HG03103 (cell line): ENCODE results near the gene NCOA6.

Experiments used
- ATAC-seq: cut with Tn5 transposase; IDR thresholded peaks from one replicate; pipeline ENCODE4 v1.9.1; 2021; ENCODE audit warnings: low read depth; ENCODE audit not compliant: unreplicated experiment

The NCOA6 gene

DNA sequence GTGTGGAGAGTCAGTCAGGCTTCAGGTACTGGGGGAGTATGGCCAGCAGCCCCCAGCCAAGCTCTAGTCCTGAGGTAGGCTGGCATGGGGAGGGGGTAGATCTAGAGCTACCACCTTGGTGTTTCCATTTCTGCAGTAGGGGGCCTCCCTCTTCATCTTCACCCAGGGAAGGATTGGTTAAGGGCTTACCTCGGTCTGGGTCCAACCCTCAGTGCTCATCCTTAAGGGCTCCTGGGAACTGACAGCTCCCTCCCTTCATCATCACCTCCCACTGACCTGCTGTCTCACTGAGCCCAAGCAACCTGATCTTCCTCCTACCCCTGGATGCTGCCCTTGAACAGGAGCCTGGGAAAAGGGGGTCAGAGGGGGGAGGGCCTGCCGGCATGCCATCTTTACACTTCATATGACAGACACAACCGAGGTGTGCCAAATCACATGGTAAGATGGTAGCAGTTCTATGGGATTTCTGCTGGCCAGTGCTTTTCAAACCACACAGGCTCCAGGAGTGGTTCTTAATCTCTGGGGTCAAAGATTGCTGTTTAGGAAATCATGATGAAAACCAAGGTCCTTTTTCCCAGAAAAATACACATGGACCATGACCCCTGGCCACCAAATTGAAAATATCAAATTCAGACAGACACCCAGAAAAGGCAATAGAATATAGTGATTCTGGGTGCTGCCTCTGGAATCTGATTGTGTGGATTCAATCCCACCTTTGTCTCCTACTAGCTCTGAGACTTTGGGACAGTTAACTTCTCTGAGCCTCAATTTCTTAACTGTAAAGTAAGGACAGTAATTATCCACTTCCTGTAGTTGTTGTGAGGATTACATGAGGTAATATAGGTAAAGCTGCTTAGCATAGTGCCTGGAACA, 118.3 kb downstream of the NCOA6 start:
- no peak for ATAC-seq

DNA sequence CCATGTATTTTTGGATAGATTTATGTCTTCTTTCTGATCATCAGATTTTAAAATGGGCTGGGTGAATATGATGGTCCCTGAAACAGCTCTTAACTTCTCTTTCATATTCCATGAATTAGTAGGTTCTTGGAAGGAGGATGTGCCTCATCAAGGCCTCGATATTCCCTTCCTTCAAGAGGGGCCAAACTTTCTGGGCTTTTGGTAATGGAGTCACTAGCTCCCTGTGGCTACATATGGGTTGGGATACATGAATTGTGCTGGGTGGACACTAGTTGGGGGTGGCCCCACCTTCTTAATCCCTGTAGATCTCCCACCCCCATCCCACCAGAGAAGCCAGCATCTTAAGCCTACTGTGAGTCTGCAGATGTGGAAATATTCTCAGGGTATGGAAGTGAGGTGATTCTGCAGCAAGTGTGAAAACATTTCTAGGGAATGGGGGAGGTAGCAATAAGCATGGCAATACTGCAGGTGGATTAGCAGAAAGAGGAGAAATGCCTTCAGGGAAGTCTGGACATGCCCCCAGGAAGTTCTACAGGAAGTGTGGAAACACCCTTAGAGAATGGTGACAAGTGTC, 119.1 kb downstream of the NCOA6 start:
- no peak for ATAC-seq

DNA sequence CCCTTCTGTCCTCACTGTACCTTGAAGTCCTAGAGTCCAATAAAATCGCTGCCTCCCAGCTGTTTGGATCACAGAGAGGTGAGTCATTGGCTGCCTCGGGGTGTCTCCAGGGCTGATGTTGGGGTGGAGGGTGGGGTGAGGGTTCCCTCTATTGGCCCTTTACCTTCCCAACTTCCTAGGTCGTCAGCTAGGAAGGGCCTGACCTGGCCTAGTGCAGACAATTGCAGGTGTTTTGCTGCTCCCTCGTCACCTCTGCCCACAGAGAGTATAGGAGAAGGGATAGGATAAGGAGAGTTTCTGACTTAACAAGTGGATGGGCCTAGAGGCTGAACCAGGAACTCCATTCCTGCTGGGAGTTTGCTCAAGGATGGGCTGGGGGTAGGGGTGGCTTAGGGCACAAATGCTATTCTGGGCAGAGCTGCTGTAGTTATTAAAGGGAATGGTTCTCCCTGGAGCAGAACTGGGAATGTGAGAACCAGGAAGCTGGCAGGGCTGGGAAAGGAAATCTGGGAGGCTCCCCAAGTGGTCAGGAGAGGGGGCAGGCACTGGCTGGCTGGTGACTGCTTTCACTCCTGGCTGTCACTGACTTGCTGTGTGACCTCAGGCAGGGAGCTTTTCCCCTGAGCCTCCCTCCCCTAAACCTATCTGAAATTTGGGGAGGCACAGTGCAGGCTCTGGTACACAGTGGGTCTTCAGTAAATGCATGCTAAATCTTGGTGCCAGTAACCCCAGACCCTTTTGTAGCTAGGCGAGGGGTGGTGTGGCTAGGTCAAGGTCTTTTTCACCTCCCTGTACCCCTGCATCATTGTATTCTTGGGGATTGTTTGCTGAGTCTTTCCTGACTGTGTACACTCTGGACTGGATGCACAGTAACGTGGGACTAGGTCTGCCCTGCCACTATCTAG, 119.8 kb downstream of the NCOA6 start:
- no peak for ATAC-seq

DNA sequence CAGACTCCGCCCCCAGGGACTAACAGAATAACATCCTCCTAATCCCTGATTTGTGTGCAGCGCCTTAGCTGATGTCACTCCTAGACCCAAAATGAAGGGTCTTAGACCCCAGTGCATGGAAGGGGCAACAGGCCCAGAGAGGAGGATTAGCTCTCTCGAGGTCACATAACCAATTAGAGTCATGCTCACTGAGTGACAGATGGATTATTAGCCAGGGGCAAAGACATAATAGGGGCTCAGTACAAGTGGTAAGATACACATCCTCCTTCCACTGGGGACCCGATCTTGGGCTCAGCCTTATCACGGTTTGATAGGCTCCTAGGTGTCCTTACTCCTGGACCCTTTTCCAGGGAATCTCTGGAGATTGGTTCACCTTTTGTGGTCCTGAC, 120.4 kb downstream of the NCOA6 start:
- no peak for ATAC-seq

DNA sequence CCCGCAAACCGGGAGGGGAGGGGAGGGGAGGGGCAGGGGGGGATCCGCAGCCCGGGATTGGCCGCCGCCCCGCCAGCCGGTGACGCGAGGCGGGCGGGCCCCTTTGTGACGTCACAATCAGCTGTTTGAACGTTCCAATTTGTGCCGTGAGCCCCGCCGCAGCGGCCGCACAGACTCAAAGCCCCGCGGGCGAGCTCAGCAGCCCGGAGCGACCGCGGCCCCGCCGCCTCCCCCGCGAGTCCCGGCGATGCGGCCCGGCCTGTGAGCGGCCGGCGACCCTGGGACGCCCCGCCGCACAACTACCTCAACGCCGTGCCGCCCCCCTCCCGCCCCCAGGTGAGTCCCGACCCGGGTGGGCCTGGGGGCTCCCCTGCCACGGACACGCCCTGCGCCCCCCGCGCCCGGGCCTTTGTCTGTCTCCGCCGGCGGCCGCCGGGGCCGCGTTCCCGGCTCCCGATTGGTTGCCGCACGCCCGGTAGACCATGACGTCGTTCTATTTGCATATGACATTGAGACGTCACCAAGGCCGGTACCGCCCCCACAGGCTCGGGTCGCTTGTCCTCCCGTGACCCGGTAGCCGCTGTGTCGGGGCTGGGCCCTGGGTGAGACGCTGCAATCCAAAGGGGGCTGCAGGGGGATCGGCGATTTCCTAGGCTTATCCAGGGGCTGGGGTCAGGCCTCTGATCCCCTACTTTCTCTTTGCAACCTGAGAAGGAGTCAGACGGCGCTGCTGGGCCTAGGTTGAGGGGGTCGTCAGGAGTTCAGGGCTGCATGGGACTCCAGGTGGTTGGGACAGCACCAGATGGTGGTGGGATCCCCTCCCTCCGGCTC, 121.1 kb downstream of the NCOA6 start, which contains the start of gene TP53INP2:
Gene TP53INP2 (plus strand): TSS at position 168 of the 831 bp plus-strand sequence. CDS start 4,396 bp downstream, outside the sequence.
- peak; percentile 41 for ATAC-seq

DNA sequence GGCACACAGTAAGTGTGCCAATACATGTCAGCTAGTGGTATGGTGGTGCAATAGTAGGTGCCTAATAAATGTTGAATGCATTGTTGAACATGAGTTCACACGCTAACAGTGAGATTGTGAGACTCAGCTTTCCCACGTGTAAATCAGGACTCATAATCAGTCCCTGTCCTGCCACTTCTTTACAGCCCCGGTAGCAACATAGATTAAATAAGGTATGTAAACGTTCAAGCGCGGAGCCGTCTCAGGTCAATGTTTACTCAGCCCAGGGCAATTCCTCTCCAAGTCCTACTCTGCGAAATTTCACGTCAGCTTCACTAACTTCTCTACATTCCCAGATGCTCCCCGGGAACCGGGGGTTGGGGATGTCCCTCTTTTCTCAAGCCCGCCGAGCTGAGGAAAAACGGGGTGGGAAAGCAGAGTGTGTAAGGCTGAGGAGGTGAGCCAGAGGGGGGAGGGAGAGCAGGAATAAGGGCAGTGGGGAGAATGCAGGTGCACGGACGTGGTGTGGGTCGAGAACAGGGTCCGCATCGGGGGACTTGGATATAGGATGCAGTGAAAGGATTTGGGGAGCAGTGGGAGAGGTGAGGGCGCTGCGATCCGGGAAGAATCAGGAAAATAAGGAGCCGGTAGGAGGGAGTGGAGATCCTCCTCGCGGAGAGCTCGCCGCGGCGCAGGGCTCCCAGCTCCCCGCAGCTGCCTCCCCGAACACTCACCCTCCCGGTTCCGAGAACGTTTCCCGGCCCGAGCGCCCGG, 121.9 kb downstream of the NCOA6 start:
- no peak for ATAC-seq

DNA sequence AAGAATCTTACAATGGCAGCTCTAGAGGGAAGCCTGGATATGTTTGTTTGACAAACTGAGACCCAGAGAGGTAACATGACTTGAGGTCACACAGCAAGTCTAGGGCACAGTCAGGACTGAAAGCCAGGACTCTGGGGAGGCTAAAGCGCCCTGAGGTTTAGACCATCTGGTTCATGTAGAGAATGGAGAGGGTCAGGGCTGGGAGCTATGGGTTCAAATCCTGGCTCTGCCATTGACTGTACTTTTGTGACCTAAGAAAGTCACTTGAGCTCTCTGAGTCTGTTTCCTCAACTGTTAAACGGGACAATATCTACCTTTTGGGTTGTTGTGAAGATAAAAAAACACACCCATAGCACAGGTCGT, 122.4 kb downstream of the NCOA6 start:
- ATAC-seq, result no peak

DNA sequence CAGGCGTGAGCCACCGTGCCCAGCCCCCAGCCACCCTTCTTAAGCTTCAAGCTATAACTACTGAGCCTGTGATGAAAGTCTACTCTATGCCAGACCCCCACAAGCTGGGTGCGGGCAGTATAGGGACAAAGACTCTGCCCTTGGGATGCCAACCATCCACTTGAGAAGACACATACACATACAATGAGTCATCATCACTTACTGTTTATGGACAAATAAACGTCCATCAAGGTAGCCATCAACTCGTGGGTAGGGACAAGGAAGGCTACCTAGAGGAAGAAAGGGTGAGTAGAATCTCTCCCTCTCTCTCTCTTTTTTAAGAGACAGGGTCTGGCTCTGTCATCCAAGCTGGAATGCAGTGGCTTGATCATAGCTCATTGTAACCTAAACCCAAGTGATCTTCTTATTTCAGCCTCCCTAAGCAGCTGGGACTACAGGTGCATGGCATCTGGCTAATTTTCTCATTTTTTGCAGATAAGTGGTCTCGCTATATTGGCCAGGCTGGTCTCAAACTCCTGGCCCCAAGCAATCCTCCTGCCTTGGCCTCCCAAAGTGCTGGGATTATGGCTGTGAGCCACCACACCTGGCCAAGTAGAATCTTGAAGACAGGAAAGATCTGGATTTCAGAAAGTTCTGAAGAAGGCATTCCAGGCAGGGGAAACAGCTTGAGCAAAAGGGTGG, 123.9 kb downstream of the NCOA6 start:
- ATAC-seq, result no peak

DNA sequence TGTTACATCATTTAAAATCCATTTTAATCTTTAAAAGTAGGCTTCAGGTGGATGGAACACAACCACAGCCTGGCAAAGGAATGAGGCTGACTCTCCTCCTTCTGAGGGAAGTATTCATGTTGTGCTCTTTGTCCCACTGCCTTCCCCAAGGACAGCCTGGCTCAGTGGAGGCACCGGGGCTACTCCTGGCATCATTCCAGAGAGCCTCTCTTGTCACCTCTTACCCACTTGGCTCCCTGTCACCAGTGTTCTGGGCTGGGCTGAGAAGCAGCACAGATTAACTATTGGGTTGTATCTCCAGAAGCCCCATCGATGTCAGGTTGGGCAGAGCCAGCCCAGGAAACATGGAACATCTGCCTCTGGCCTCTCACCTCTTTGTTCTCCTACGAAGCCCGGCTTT, 132.0 kb downstream of the NCOA6 start:
- no peak for ATAC-seq

DNA sequence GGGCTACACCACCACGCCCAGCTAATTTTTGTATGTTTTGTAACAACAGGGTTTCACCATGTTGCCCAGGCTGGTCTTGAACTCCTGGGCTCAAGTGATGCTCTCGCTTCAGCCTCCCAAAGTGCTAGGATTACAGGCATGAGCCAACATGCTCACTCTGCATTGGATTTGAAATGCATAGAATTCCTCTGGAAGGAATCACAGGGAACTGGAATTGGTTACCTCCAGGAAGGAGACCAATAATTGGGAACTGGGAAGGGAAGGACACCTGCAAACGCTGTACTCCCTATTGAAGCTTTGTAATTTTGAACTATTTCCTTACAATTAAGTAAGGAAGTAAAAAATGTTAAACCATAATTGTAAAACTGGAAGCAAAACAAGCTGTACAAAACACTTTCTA, 133.6 kb downstream of the NCOA6 start:
- ATAC-seq, result no peak

DNA sequence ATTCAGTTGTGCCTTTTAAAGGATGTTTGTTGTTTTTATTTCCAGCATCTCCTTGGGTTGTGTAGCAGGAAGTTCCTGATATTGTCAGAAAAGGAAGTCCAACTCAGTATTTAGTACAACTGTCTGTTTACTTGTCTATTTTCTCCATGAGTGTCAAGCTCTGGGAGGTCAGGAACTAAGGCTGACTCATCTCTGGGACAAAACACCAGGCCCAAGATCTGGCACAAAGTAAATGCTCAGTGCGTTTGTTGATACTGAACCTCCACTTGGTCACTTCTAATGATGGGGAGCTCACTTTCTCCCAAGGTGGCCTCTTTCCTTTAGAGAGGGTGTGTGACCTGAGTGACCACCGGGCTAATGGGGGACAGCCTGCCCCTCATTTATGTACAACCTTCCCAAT, 136.0 kb downstream of the NCOA6 start:
- no peak for ATAC-seq

DNA sequence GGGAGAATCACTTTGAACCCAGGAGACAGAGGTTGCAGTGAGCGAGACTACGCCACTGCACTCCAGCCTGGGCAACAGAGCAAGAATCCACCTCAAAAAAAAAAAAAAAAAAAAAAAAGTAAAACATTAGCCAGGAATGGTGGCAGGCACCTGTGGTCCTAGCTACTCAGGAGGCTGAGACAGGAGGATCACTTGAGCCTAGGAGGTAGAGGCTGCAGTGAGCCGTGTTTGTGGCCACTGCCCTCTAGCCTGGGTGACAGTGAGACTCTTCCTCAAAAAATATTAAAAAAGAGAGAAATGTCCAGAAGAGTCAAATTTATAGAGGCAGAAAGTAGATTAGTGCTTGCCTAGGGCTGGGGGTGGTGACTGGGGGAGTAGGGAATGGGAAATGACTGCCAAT, 141.8 kb downstream of the NCOA6 start:
- no peak for ATAC-seq

DNA sequence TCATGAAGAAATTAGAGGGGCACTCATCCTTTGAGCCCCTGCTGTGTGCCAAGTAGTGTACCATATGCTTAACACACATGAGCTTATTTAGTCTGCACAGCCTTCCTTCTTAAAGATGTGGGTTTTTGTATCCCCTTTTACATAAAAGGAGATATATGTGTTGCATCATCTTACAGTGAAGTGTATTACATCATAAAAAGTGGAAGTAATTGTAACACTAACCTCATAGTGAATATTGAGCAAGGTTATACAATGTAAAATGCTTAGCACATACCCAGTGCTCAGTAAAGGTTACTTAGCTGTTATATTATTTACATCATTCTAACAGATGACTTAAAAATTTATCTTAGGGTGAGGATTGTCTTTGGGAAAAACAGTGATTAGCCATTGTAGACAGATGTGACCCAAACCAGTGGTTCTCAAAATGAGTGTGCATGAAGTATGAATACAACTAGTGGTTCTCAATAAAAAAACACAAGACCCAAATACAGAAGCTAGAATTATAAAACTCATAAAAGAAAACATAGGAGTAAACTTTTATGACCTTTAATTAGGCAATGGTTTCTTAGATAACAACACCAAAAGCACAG, 144.8 kb downstream of the NCOA6 start:
- no peak for ATAC-seq

DNA sequence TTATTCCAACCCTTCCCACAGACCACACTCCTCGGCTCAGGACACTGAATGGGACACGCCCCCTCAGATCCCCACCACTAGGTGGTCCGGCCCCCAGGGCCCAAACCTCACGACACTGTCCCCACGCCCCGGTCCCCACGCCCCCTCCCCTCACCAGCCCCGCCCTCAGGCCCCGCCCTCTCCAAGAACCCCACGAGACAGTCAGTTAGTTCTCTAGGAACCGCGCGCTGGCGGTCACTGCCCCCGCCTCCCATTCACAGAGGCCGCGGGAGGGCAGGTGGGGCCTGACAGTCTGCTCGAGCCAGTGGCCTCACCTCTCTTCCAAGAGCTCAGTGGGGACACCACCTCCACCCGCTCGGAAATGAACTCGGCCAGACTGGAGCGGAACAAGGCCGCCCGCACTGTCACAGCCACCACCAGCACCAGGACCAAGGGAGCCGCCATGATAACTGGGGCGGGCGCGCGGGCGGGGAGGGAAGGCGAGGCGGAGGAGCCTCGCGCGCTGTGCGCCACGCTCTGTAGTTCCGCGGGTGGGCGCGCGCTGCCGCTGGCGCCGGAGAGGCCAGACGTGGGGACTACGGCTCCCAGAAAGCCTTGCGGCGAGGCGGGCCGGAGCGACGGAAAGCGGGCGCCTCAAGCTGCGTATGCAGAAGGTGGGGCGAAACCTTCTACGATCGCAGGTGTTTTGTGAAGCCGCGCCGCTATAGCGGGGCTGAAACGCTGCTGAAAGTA, 148.6 kb downstream of the NCOA6 start, which contains the start of gene PIGU:
Gene PIGU (minus strand): TSS at position 451 of the 732 bp plus-strand sequence. CDS start 7 bp downstream, at position 444.
- ATAC-seq, result peak; percentile 88

DNA sequence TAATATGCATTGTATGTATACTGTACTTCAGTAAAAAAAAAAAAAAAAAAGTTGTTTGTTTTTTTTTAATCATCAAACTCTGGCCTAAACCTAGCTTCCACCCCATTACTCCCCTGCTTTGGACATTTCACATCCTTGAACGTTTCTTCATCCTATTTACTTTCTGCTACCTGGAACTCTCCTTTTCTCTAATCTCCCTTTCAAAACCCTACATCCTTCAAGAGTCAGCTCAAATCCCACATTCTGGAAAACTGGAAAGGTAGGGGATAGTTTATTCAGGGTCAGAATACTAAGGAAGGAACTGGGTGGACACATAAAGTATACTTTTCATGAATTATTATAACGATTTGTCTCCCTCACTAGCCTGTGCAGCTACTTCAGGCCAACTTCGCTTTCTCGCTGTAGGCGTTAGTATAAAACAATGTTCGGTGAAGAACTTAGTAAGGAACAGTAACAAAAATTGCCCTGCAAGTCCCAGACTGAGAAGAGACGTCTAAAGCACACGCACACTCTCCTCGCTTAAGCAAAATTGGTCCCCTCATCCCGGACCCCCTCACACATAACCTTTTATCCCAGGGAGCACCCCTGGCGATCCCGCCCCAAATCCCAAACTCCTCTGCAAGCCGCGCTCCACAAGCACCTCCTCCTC, 149.3 kb downstream of the NCOA6 start:
- no peak for ATAC-seq

DNA sequence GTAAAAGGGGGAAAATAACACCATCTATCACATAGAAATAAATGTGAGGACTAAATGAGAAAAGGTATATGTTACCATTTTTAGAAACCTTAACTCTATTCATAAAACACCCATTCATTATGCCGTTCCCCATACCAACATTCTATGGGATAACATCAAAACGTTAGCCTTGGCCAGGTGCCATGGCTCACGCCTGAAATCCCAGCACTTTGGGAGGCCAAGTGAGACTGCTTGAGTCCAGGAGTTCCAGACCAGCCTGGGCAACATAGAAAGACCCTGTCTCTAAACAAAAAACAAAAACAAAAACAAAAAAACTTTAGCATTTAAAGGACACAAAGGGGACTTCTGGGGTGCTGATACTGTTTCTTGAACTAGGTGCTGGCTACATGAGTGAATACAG, 149.9 kb downstream of the NCOA6 start:
- ATAC-seq, result no peak

DNA sequence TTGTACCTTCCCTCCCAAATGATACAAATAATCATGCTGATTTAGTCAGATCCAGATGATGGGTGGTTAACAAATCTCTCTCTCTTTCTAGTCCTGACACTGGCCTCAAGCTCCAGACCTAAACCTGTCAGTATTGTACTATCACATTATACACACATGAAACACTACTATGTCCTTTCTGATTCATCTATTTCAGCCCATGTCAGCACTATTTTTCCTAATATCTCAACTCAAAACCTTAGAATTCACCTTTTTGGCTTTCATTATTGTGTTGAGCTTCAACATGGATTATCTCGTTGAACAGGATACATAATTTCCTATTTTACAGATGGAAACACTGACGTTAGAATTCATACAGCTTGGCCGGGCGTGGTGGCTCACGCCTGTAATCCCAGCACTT, 152.0 kb downstream of the NCOA6 start:
- ATAC-seq, result no peak
